HEK293T (cell line): ENCODE data around the gene DHX32.
"Not testable (repeated sequence)": the region's sequence is repeated elsewhere in the genome, so short reads cannot be mapped to it uniquely, and the experiment has no call there.

Source experiments
- CTCF ChIA-PET: fragments of 350-600 bp; formaldehyde crosslinking; extraction: SDS; loops from one replicate; lab custom pipeline; 2021; ENCODE audit warnings: antibody characterized with exemption, inconsistent platforms; lab: Yijun Ruan, JAX
- POLR2A ChIA-PET: fragments of 350-600 bp; formaldehyde crosslinking; extraction: SDS; loops from one replicate; lab custom pipeline; 2020; ENCODE audit warnings: antibody characterized with exemption, inconsistent platforms; lab: Yijun Ruan, JAX
- DNase-seq: peaks from one replicate; pipeline ENCODE4 v3.0.0; 2012; ENCODE audit warnings: mixed read lengths; ENCODE audit errors: extremely low spot score
- ARNT ChIP-seq: fragments of 450-650 bp; IDR thresholded peaks from 2 replicates; pipeline ENCODE4 v1.6.1; 2017; ENCODE audit warnings: mild to moderate bottlenecking
- BHLHE40 ChIP-seq: fragments of 450-650 bp; IDR thresholded peaks from 2 replicates; pipeline ENCODE4 v1.6.1; 2016; ENCODE audit warnings: mild to moderate bottlenecking, moderate library complexity, borderline replicate concordance
- CTBP1 ChIP-seq: fragments of 450-650 bp; IDR thresholded peaks from 2 replicates; pipeline ENCODE4 v1.6.1; 2016; ENCODE audit warnings: borderline replicate concordance
- ELF4 ChIP-seq: fragments of 450-650 bp; IDR thresholded peaks from 2 replicates; pipeline ENCODE4 v1.6.1; 2017; ENCODE audit warnings: antibody characterized with exemption
- FOXA1 ChIP-seq: fragments of 450-650 bp; IDR thresholded peaks from 2 replicates; pipeline ENCODE4 v1.6.1; 2016; ENCODE audit warnings: mild to moderate bottlenecking
- FOXK2 ChIP-seq: fragments of 450-650 bp; IDR thresholded peaks from 2 replicates; pipeline ENCODE4 v1.6.1; 2016; ENCODE audit warnings: mild to moderate bottlenecking
- FOXM1 ChIP-seq: fragments of 450-650 bp; IDR thresholded peaks from 2 replicates; pipeline ENCODE4 v1.6.1; 2017; ENCODE audit warnings: mild to moderate bottlenecking, borderline replicate concordance
- HDGF ChIP-seq: fragments of 450-650 bp; IDR thresholded peaks from 2 replicates; pipeline ENCODE4 v1.6.1; 2017; ENCODE audit warnings: antibody characterized with exemption, borderline replicate concordance
- L3MBTL2 ChIP-seq: fragments of 450-650 bp; conservative IDR thresholded peaks from 2 replicates; pipeline ENCODE4 v1.6.1; 2016; ENCODE audit warnings: mild to moderate bottlenecking
- LEF1 ChIP-seq: fragments of 450-650 bp; IDR thresholded peaks from 2 replicates; pipeline ENCODE4 v1.6.1; 2017; ENCODE audit warnings: mild to moderate bottlenecking, borderline replicate concordance
- NFRKB ChIP-seq: fragments of 450-650 bp; IDR thresholded peaks from 2 replicates; pipeline ENCODE4 v1.6.1; 2016; ENCODE audit warnings: mild to moderate bottlenecking, moderate library complexity
- PKNOX1 ChIP-seq: fragments of 450-650 bp; IDR thresholded peaks from 2 replicates; pipeline ENCODE4 v1.6.1; 2016
- SUZ12 ChIP-seq: fragments of 450-650 bp; IDR thresholded peaks from 2 replicates; pipeline ENCODE4 v1.6.1; 2016; ENCODE audit warnings: mild to moderate bottlenecking
- TARDBP ChIP-seq: fragments of 450-650 bp; IDR thresholded peaks from 2 replicates; pipeline ENCODE4 v1.6.1; 2016
- ZNF384 ChIP-seq: fragments of 450-650 bp; IDR thresholded peaks from 2 replicates; pipeline ENCODE4 v1.6.1; 2016

Gene DHX32

DNA sequence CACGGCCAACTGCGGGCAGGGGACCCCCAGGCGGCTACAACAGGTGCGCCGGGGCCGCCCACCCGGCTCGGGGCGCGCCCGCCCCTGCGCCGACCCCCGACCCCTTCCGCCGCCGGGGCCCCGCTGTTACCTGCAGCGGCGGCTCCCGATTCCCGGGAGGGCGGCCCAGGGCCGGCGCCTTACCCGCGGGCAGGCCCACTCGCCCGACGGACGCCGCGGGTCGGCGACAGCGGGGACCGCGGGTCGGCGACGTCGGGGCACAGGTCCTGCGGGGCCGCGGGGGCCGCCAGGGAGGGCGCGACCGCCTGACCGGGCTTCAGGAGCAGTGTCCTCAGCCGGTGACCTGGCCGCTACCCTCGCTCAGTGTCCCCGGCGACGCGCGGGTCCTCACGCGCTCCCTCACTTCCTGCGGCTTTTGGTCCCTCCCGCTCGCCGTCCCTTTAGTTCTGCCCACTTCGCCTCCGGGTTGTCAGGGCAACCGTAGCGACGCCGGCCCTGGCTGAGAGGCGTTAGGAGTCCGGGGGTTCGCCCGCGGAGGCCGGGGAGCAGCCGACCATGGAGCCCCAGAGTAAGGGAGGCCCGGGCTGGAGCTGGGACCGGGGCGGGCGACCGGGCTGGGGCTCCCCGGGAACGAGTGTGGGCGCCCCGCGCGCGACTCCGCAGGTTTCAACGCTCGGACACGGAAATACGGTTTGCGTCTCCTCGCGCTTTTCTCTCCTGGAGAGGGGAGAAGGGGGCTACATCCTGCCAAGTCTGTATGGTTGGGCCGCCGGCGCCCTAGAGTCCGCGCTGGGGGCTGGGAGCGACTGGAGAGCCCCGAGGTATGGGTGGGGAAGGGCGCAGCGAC lies 15.2 kb upstream of the DHX32 start, which contains the start of gene FANK1:
Gene FANK1 (plus strand): TSS at position 477 of the 847 bp plus-strand sequence. CDS start 79 bp downstream, at position 556.
- DNase-seq: peak; percentile 68
- TF ChIP-seq L3MBTL2 (peak; percentile 23; the same call in 1 of the 2 replicates), LEF1 (peak; percentile 43; the same call in 1 of the 2 replicates)
- POLR2A ChIA-PET, CTCF ChIA-PET: not testable (repeated sequence)

- peak; percentile 60 for DNase-seq
- POLR2A ChIA-PET, CTCF ChIA-PET: not testable (repeated sequence)
- peak; percentile 60 for TF ChIP-seq L3MBTL2
Measured at GRCh38 chr10:125895130-125896087, 14.3 kb upstream of the DHX32 start.

DNA sequence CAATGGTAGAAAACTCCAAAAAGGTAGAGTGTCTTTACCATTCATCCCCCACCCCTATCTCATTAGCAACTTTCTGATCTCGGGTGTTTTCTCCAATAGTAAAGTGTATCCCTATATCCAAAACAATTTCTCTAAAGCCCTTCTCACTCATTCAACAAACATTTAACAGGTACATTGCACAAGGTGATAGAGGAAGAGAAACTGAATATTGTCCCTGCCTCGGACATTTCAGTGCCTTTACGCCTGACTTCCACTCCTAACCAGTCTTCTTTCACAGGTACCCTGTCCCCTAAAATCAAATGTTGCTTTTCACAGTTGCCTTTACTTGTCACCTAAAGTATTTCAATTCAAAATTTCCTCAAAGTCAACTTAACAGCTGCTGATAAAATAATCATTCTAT lies 13.1 kb upstream of the DHX32 start:
- POLR2A ChIA-PET, DNase-seq, CTCF ChIA-PET: not testable (repeated sequence)

GRCh38 chr10:125892402-125892801 lies 11.3 kb upstream of the DHX32 start:
- POLR2A ChIA-PET, DNase-seq, CTCF ChIA-PET: not testable (repeated sequence)

- DNase-seq, POLR2A ChIA-PET, CTCF ChIA-PET: not testable (repeated sequence)
Measured at GRCh38 chr10:125889441-125889840, 8.3 kb upstream of the DHX32 start.

GRCh38 chr10:125886914-125887512 lies 5.9 kb upstream of the DHX32 start:
- no peak for DNase-seq
- ChIA-PET CTCF (no interaction called here), POLR2A (no interaction called here)
- TF ChIP-seq LEF1 (no peak), TARDBP (no peak), ELF4 (no peak), BHLHE40 (no peak), ARNT (no peak), NFRKB (no peak), FOXM1 (no peak), FOXA1 (no peak), ZNF384 (no peak)

DNA sequence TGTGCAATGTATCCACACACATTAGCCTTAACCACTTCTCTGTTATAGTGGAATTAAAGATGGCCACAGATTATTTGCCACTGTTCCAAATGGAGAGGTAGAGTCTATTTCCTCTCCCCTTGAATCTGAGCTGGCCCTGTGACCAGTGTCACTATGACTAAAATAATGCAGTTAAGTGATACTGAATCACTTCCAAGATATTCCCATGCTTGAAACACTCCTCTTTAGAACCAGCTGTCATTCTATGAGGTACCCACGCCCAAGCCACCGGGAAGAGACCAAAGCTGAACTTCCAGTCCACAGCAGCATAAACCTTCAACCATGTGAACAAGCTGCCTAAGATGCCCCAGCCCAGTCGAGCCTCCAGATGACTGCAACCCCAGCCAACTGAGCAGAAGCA lies 2.1 kb upstream of the DHX32 start:
- TF ChIP-seq FOXM1 (no peak), SUZ12 (no peak), BHLHE40 (no peak), L3MBTL2 (no peak), ZNF384 (no peak), FOXK2 (no peak)
- ChIA-PET POLR2A (no interaction called here), CTCF (no interaction called here)
- DNase-seq: no peak

- TF ChIP-seq NFRKB (no peak), SUZ12 (no peak), BHLHE40 (no peak), TARDBP (no peak), CTBP1 (no peak), PKNOX1 (no peak), LEF1 (no peak), ZNF384 (no peak), FOXM1 (no peak), FOXK2 (no peak), L3MBTL2 (no peak), ARNT (no peak), HDGF (no peak), ELF4 (no peak)
- ChIA-PET POLR2A (no interaction called here), CTCF (interaction anchor here (0.7 kb wide), 1 partner anchor 433 kb away, joined by 3 read pairs; no protein-coding TSS in a partner anchor)
- no peak for DNase-seq
Measured at GRCh38 chr10:125882596-125882995, 1.5 kb upstream of the DHX32 start.
